22Rv1 (cell line): ENCODE data around the gene ASXL1.

Experiments
- CTCF ChIP-seq: fragments of 450-650 bp; IDR thresholded peaks from 2 replicates; pipeline ENCODE4 v1.5.1; 2017; ENCODE audit warnings: mild to moderate bottlenecking
- ZFX ChIP-seq: fragments of 450-650 bp; IDR thresholded peaks from 2 replicates; pipeline ENCODE4 v1.6.1; 2017; ENCODE audit warnings: antibody characterized with exemption, borderline replicate concordance

GRCh38 chr20:32443386-32443974, 85.3 kb downstream of the ASXL1 start:
- TF ChIP-seq CTCF (no peak), ZFX (no peak)
